ENCODE results near the gene CAPZB. TPM values are rescaled to one million over a fixed set of nuclear protein-coding genes. Genes with fewer than 3 reads are reported as not detected.
A peak's percentile ranks its signal among the peaks of the same experiment; 100 is the strongest.

The CAPZB gene
- polyA plus RNA-seq, 1 of the 3 experiments (the other 2 are of a cell fraction), result 122 TPM

DNA sequence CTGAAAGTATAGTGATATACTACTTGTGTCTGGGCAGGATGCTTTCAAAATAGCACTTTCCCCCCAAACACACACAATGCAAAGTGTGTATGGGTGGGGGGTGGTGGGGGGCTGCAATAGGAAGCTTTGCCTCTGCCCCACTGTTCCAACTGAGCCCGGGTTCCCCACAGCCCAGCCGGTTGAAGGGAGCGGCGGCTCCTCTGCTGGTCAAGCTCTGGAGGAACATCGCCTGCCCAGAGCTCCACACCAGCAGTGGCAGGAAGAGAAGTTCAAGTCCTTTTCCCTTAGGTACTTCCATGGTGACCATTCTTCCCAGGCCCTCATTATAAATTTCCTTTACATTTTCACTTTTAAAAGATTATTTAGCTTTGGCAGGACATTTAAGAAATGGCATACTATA is 74.9 kb downstream of the CAPZB start:
- peak; percentile 15 for TF ChIP-seq RAD21 (IDR thresholded peaks at IDR 0.05; ENCODE audit: low read length)
- no peak for TF ChIP-seq JUND (IDR thresholded peaks at IDR 0.05)
- Histone ChIP-seq H3K9ac (no peak overlapping the region), H3K79me2 (ENCODE audit: insufficient read depth) (peaks cover 98% of the 10 kb centered on the region), H3K4me2 (no peak overlapping the region), H3K36me3 (replicated peaks in 1 of 2; ENCODE audit: control insufficient read depth in 1 of 2, insufficient read depth in 2 of 2, low read length in 1 of 2) (peaks cover 18 to 24% of the 10 kb centered on the region in 2 experiments), H3K9me3 (no peaks in the 10 kb centered on the region), H3K4me1 (ENCODE audit: control insufficient read depth in 1 of 2, insufficient read depth in 2 of 2, low read depth in 1 of 2, low read length in 1 of 2) (peaks cover 0 to 64% of the 10 kb centered on the region in 2 experiments; a peak in 2 of 4 replicates), H3K4me3 (ENCODE audit: low read depth in 2 of 2, low read length in 1 of 2) (no peak overlapping the region), H4K20me1 (ENCODE audit: insufficient read depth) (peaks cover 98% of the 10 kb centered on the region), H2AFZ (ENCODE audit: low read depth) (no peak overlapping the region), H3K27ac (ENCODE audit: low read depth in 2 of 2, low read length in 1 of 2) (peak overlapping the region in 1 of 2 experiments; percentile 53; a peak in 2 of 4 replicates), H3K9me2 (no peaks in the 10 kb centered on the region), H3F3A (replicated peaks; ENCODE audit: insufficient read depth) (no peaks in the 10 kb centered on the region), H3K27me3 (ENCODE audit: insufficient read depth) (no peaks in the 10 kb centered on the region)
- ChIA-PET POLR2A (no interaction called here), CTCF (interaction anchor here (0.8 to 2.8 kb wide), 14 partner anchors 10 to 243 kb away, joined by 3 to 13 read pairs (median 4); no protein-coding TSS in a partner anchor)
- WGBS (ENCODE audit: low lambda C conversion rate), result 33% methylated on average over 1 of the region's 5 CpGs
- DNase-seq, result no peak

GRCh38 chr1:19409477-19410341 is 75.6 kb downstream of the CAPZB start:
- peaks cover 18 to 21% of the 10 kb centered on the region in 2 experiments for H3K36me3 ChIP-seq (replicated peaks in 1 of 2; ENCODE audit: control insufficient read depth in 1 of 2, insufficient read depth in 2 of 2, low read length in 1 of 2)
- TF ChIP-seq MEF2A (IDR thresholded peaks at IDR 0.05; ENCODE audit: borderline replicate concordance, low read depth) (no peak), MAX (IDR thresholded peaks at IDR 0.05; ENCODE audit: low read depth) (no peak), MXI1 (IDR thresholded peaks at IDR 0.05; ENCODE audit: low read depth, low read length) (no peak), POLR2AphosphoS5 (IDR thresholded peaks at IDR 0.05; ENCODE audit: low read depth, low read length) (no peak), ELF1 (IDR thresholded peaks at IDR 0.05) (no peak), SMC3 (IDR thresholded peaks at IDR 0.05; ENCODE audit: low read depth, low read length) (no peak), FOXM1 (IDR thresholded peaks at IDR 0.05; ENCODE audit: low read depth) (no peak), CTCF (IDR thresholded peaks at IDR 0.05) (no peak), JUND (IDR thresholded peaks at IDR 0.05) (no peak), SIN3A (IDR thresholded peaks at IDR 0.05; ENCODE audit: borderline replicate concordance, low read depth, low read length) (no peak), REST (IDR thresholded peaks at IDR 0.05; ENCODE audit: low read depth, low read length) (no peak), TEAD4 (IDR thresholded peaks at IDR 0.05; ENCODE audit: borderline replicate concordance, insufficient read depth) (no peak)
- TF ChIP-seq, protein P1, sequence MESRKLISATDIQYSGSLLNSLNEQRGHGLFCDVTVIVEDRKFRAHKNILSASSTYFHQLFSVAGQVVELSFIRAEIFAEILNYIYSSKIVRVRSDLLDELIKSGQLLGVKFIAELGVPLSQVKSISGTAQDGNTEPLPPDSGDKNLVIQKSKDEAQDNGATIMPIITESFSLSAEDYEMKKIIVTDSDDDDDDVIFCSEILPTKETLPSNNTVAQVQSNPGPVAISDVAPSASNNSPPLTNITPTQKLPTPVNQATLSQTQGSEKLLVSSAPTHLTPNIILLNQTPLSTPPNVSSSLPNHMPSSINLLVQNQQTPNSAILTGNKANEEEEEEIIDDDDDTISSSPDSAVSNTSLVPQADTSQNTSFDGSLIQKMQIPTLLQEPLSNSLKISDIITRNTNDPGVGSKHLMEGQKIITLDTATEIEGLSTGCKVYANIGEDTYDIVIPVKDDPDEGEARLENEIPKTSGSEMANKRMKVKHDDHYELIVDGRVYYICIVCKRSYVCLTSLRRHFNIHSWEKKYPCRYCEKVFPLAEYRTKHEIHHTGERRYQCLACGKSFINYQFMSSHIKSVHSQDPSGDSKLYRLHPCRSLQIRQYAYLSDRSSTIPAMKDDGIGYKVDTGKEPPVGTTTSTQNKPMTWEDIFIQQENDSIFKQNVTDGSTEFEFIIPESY (IDR thresholded peaks at IDR 0.05; ENCODE audit: borderline replicate concordance, low read depth), result no peak
- TF ChIP-seq, protein P2, sequence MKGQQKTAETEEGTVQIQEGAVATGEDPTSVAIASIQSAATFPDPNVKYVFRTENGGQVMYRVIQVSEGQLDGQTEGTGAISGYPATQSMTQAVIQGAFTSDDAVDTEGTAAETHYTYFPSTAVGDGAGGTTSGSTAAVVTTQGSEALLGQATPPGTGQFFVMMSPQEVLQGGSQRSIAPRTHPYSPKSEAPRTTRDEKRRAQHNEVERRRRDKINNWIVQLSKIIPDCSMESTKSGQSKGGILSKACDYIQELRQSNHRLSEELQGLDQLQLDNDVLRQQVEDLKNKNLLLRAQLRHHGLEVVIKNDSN (IDR thresholded peaks at IDR 0.05; ENCODE audit: borderline replicate concordance, low read depth), result no peak
- TF ChIP-seq, protein P3, sequence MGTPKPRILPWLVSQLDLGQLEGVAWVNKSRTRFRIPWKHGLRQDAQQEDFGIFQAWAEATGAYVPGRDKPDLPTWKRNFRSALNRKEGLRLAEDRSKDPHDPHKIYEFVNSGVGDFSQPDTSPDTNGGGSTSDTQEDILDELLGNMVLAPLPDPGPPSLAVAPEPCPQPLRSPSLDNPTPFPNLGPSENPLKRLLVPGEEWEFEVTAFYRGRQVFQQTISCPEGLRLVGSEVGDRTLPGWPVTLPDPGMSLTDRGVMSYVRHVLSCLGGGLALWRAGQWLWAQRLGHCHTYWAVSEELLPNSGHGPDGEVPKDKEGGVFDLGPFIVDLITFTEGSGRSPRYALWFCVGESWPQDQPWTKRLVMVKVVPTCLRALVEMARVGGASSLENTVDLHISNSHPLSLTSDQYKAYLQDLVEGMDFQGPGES (IDR thresholded peaks at IDR 0.05; ENCODE audit: low read depth, low read length), result no peak

More at GRCh38 chr1:19409477-19410341, 75.6 kb downstream of the CAPZB start:
- Histone ChIP-seq H3K4me3 (ENCODE audit: low read depth in 2 of 2, low read length in 1 of 2) (no peak overlapping the region), H2AFZ (ENCODE audit: low read depth) (no peak overlapping the region), H3K27ac (ENCODE audit: low read depth in 2 of 2, low read length in 1 of 2) (peak overlapping the region in 1 of 2 experiments; percentile 53; a peak in 2 of 4 replicates), H3K79me2 (ENCODE audit: insufficient read depth) (peaks cover 98% of the 10 kb centered on the region), H3K27me3 (ENCODE audit: insufficient read depth) (no peaks in the 10 kb centered on the region), H3K4me1 (ENCODE audit: control insufficient read depth in 1 of 2, insufficient read depth in 2 of 2, low read depth in 1 of 2, low read length in 1 of 2) (peaks cover 0 to 67% of the 10 kb centered on the region in 2 experiments; a peak in 2 of 4 replicates), H3F3A (replicated peaks; ENCODE audit: insufficient read depth) (no peaks in the 10 kb centered on the region), H4K20me1 (ENCODE audit: insufficient read depth) (peaks cover 98% of the 10 kb centered on the region), H3K9me2 (no peaks in the 10 kb centered on the region), H3K9me3 (no peaks in the 10 kb centered on the region), H3K4me2 (no peak overlapping the region), H3K9ac (no peak overlapping the region)
- WGBS (ENCODE audit: low lambda C conversion rate), result 94% methylated on average over 7 of the region's 7 CpGs
- no peak for DNase-seq
- ChIA-PET CTCF (interaction anchor here (0.5 to 2.8 kb wide), 16 partner anchors 9 to 244 kb away, joined by 3 to 13 read pairs (median 4); no protein-coding TSS in a partner anchor), POLR2A (no interaction called here)

Measured in SK-N-SH (cell line).